MM.1S (cell line): Measurements from ENCODE around the gene RNF208.

ENCODE experiments used
- DNase-seq: peaks from one replicate; pipeline ENCODE4 v3.0.0-alpha.2; 2015
- H2AFZ ChIP-seq: fragments of 300-600 bp; sonication (generic); 2 replicates; pipeline ENCODE4 v1.6.0; 2016; ENCODE audit warnings: antibody characterized with exemption, low read length
- H3F3A ChIP-seq: fragments of 300-600 bp; sonication (generic); 2 replicates; pipeline ENCODE4 v1.6.1; 2016; ENCODE audit warnings: mild to moderate bottlenecking, antibody characterized with exemption, low read length, moderate library complexity, mixed read lengths; ENCODE audit not compliant: insufficient read depth
- H3K27ac ChIP-seq: fragments of 300-600 bp; sonication (generic); 2 replicates; pipeline ENCODE4 v1.5.1; 2016; ENCODE audit warnings: mild to moderate bottlenecking, low read length
- H3K27me3 ChIP-seq: fragments of 300-600 bp; sonication (generic); replicated peaks from 2 replicates; pipeline ENCODE4 v1.6.0; 2016; ENCODE audit warnings: low read length; ENCODE audit not compliant: insufficient read depth
- H3K36me3 ChIP-seq: fragments of 300-600 bp; sonication (generic); replicated peaks from 2 replicates; pipeline ENCODE4 v1.6.1; 2016; ENCODE audit warnings: mild to moderate bottlenecking, low read length, mixed read lengths; ENCODE audit not compliant: insufficient read depth
- H3K4me1 ChIP-seq: fragments of 300-600 bp; sonication (generic); 2 replicates; pipeline ENCODE4 v1.6.1; 2016; ENCODE audit warnings: low read length, mixed read lengths
- H3K4me2 ChIP-seq: fragments of 300-600 bp; sonication (generic); 2 replicates; pipeline ENCODE4 v1.6.0; 2016; ENCODE audit warnings: low read depth, low read length
- H3K4me3 ChIP-seq: fragments of 300-600 bp; sonication (generic); 2 replicates; pipeline ENCODE4 v1.5.1; 2016; ENCODE audit warnings: low read length, mixed read lengths
- H3K79me2 ChIP-seq: fragments of 300-600 bp; sonication (generic); 2 replicates; pipeline ENCODE4 v1.6.1; 2016; ENCODE audit warnings: mixed run types, low read length, mixed read lengths
- H3K9ac ChIP-seq: fragments of 300-600 bp; sonication (generic); 2 replicates; pipeline ENCODE4 v1.6.1; 2016; ENCODE audit warnings: low read length, mixed read lengths
- H3K9me2 ChIP-seq: fragments of 300-600 bp; sonication (generic); replicated peaks from 2 replicates; pipeline ENCODE4 v1.6.1; 2016; ENCODE audit warnings: mild to moderate bottlenecking, low read length, mixed read lengths; ENCODE audit not compliant: insufficient read depth
- H3K9me3 ChIP-seq: fragments of 300-600 bp; sonication (generic); replicated peaks from 2 replicates; pipeline ENCODE4 v1.6.1; 2016; ENCODE audit warnings: mild to moderate bottlenecking, low read length, mixed read lengths; ENCODE audit not compliant: insufficient read depth
- H4K20me1 ChIP-seq: fragments of 300-600 bp; sonication (generic); 2 replicates; pipeline ENCODE4 v1.6.1; 2016; ENCODE audit warnings: mild to moderate bottlenecking, low read length, moderate library complexity, mixed read lengths; ENCODE audit not compliant: insufficient read depth
- CTCF ChIP-seq: fragments of 300-600 bp; sonication (generic); IDR thresholded peaks from 2 replicates; pipeline ENCODE4 v1.5.1; 2016; ENCODE audit warnings: antibody characterized with exemption, low read length, mixed read lengths
- EZH2 ChIP-seq: fragments of 300-600 bp; sonication (generic); optimal IDR thresholded peaks from 2 replicates; pipeline ENCODE3; 2017; ENCODE audit warnings: low read depth, mild to moderate bottlenecking, antibody characterized with exemption, low read length, mixed read lengths
- EZH2phosphoT487 ChIP-seq: fragments of 300-600 bp; sonication (generic); IDR thresholded peaks from 2 replicates; pipeline ENCODE4 v1.6.1; 2018; ENCODE audit warnings: antibody characterized with exemption, low read length

RNF208 gene

GRCh38 chr9:137192448-137192780, 29.6 kb downstream of the RNF208 start:
- Histone ChIP-seq H3K4me1 (peaks cover 10% of the 10 kb centered on the region), H3K27me3 (no peaks in the 10 kb centered on the region), H2AFZ (no peak overlapping the region), H4K20me1 (no peaks in the 10 kb centered on the region), H3K9me3 (no peaks in the 10 kb centered on the region), H3K27ac (no peak overlapping the region), H3K79me2 (peaks cover 31% of the 10 kb centered on the region), H3F3A (peaks cover 19% of the 10 kb centered on the region), H3K4me2 (no peak overlapping the region), H3K9ac (no peak overlapping the region), H3K4me3 (no peak overlapping the region), H3K36me3 (no peaks in the 10 kb centered on the region), H3K9me2 (no peaks in the 10 kb centered on the region)
- DNase-seq = no peak
- TF ChIP-seq EZH2phosphoT487 = no peak
- no peak for TF ChIP-seq EZH2
- no peak for TF ChIP-seq CTCF

- no peaks in the 10 kb centered on the region for H3K27me3 ChIP-seq
- H4K20me1 ChIP-seq = no peaks in the 10 kb centered on the region
- peaks cover 19% of the 10 kb centered on the region for H3F3A ChIP-seq
- H3K9ac ChIP-seq = no peak overlapping the region
- no peak overlapping the region for H2AFZ ChIP-seq
- no peak for DNase-seq
- no peak overlapping the region for H3K27ac ChIP-seq
- H3K4me2 ChIP-seq = no peak overlapping the region
- TF ChIP-seq EZH2 (no peak), EZH2phosphoT487 (no peak), CTCF (no peak)
- H3K36me3 ChIP-seq = no peaks in the 10 kb centered on the region
- no peaks in the 10 kb centered on the region for H3K9me3 ChIP-seq
- H3K9me2 ChIP-seq = no peaks in the 10 kb centered on the region
- H3K4me3 ChIP-seq = no peak overlapping the region
- H3K79me2 ChIP-seq = peaks cover 37% of the 10 kb centered on the region
- peaks cover 15% of the 10 kb centered on the region for H3K4me1 ChIP-seq
Measured at GRCh38 chr9:137191691-137192447, 30.2 kb downstream of the RNF208 start.

GRCh38 chr9:137191245-137191644, 30.8 kb downstream of the RNF208 start:
- H3K9ac ChIP-seq = no peak overlapping the region
- DNase-seq = no peak
- peaks cover 43% of the 10 kb centered on the region for H3K79me2 ChIP-seq
- peaks cover 19% of the 10 kb centered on the region for H3F3A ChIP-seq
- no peaks in the 10 kb centered on the region for H3K9me2 ChIP-seq
- H3K36me3 ChIP-seq = no peaks in the 10 kb centered on the region
- TF ChIP-seq EZH2phosphoT487 = no peak
- no peak for TF ChIP-seq EZH2
- H2AFZ ChIP-seq = no peak overlapping the region
- no peak overlapping the region for H3K4me2 ChIP-seq
- H3K4me3 ChIP-seq = no peak overlapping the region
- H3K27me3 ChIP-seq = no peaks in the 10 kb centered on the region
- H3K4me1 ChIP-seq = peaks cover 17% of the 10 kb centered on the region
- no peaks in the 10 kb centered on the region for H3K9me3 ChIP-seq
- H4K20me1 ChIP-seq = no peaks in the 10 kb centered on the region
- H3K27ac ChIP-seq = no peak overlapping the region

GRCh38 chr9:137190315-137190856, 31.7 kb downstream of the RNF208 start:
- no peak for DNase-seq
- H3K27ac ChIP-seq = no peak overlapping the region
- H3K9me3 ChIP-seq = no peaks in the 10 kb centered on the region
- H3K4me3 ChIP-seq = no peak overlapping the region; the same call in 1 of the 2 replicates
- no peaks in the 10 kb centered on the region for H3K36me3 ChIP-seq
- TF ChIP-seq EZH2 = no peak
- TF ChIP-seq CTCF = no peak
- no peak for TF ChIP-seq EZH2phosphoT487
- peaks cover 17% of the 10 kb centered on the region for H3K4me1 ChIP-seq
- no peak overlapping the region for H2AFZ ChIP-seq
- no peaks in the 10 kb centered on the region for H3K27me3 ChIP-seq
- peak overlapping the region; percentile 93; the same call in 1 of the 2 replicates for H3K4me2 ChIP-seq
- peaks cover 19% of the 10 kb centered on the region for H3F3A ChIP-seq
- no peaks in the 10 kb centered on the region for H3K9me2 ChIP-seq
- H3K79me2 ChIP-seq = peaks cover 52% of the 10 kb centered on the region
- H3K9ac ChIP-seq = peak overlapping the region; percentile 93; the same call in 1 of the 2 replicates
- H4K20me1 ChIP-seq = no peaks in the 10 kb centered on the region
